ENCODE results near the gene SUCLG2. TPM values are rescaled to one million over a fixed set of nuclear protein-coding genes. Genes with fewer than 3 reads are reported as not detected.

Gene SUCLG2
- total and polyA plus RNA-seq, 9 donors: 24.8 to 75.2 (median 40.1) TPM

- WGBS, 3 donors: 91 to 95% (median 94%) methylated on average over 3 of the region's 3 CpGs
- intact Hi-C loops (cut with DNase I): no loop called here
- DNase-seq: no peak
- TF ChIP-seq CTCF (IDR thresholded peaks at IDR 0.05) (no peak), EP300 (IDR thresholded peaks at IDR 0.05) (no peak), POLR2A (IDR thresholded peaks at IDR 0.05) (no peak)
- H3K27ac ChIP-seq: no peak overlapping the region
- no peaks in the 10 kb centered on the region for H3K27me3 ChIP-seq
- no peaks in the 10 kb centered on the region for H3K36me3 ChIP-seq
- H3K4me1 ChIP-seq (ENCODE audit: insufficient read depth): no peaks in the 10 kb centered on the region
- H3K9me3 ChIP-seq: no peaks in the 10 kb centered on the region
- no peak overlapping the region for H3K4me3 ChIP-seq
These were observed 29.8 kb upstream of the SUCLG2 start for GRCh38 chr3:67684211-67684610.

- H3K9me3 ChIP-seq: no peaks in the 10 kb centered on the region
- no peak overlapping the region for H3K27ac ChIP-seq
- H3K36me3 ChIP-seq: no peaks in the 10 kb centered on the region
- H3K4me3 ChIP-seq: no peak overlapping the region
- no peaks in the 10 kb centered on the region for H3K4me1 ChIP-seq (ENCODE audit: insufficient read depth)
- TF ChIP-seq CTCF (IDR thresholded peaks at IDR 0.05) (no peak), POLR2A (IDR thresholded peaks at IDR 0.05) (no peak), EP300 (IDR thresholded peaks at IDR 0.05) (no peak)
- no peak for DNase-seq
- intact Hi-C loops (cut with DNase I): no loop called here
- H3K27me3 ChIP-seq: no peaks in the 10 kb centered on the region
These were observed 29.1 kb upstream of the SUCLG2 start for GRCh38 chr3:67683522-67683921.

- no peaks in the 10 kb centered on the region for H3K36me3 ChIP-seq
- no peak overlapping the region for H3K4me3 ChIP-seq
- DNase-seq: no peak
- no peaks in the 10 kb centered on the region for H3K4me1 ChIP-seq (ENCODE audit: insufficient read depth)
- H3K27me3 ChIP-seq: no peaks in the 10 kb centered on the region
- TF ChIP-seq POLR2A (IDR thresholded peaks at IDR 0.05) (no peak), CTCF (IDR thresholded peaks at IDR 0.05) (no peak), EP300 (IDR thresholded peaks at IDR 0.05) (no peak)
- H3K9me3 ChIP-seq: no peaks in the 10 kb centered on the region
- no peak overlapping the region for H3K27ac ChIP-seq
- intact Hi-C loops (cut with DNase I): no loop called here
These were observed 24.3 kb upstream of the SUCLG2 start for GRCh38 chr3:67678665-67679064.

- H3K4me1 ChIP-seq (ENCODE audit: insufficient read depth): no peaks in the 10 kb centered on the region
- no peaks in the 10 kb centered on the region for H3K9me3 ChIP-seq
- no peaks in the 10 kb centered on the region for H3K36me3 ChIP-seq
- intact Hi-C loops (cut with DNase I): no loop called here
- 83 to 87% (median 85%) methylated on average over 4 of the region's 4 CpGs for WGBS, 3 donors
- H3K27me3 ChIP-seq: no peaks in the 10 kb centered on the region
- DNase-seq: no peak
- no peak overlapping the region for H3K27ac ChIP-seq
- TF ChIP-seq POLR2A (IDR thresholded peaks at IDR 0.05) (no peak), CTCF (IDR thresholded peaks at IDR 0.05) (no peak), EP300 (IDR thresholded peaks at IDR 0.05) (no peak)
- H3K4me3 ChIP-seq: no peak overlapping the region
These were observed 19.6 kb upstream of the SUCLG2 start for GRCh38 chr3:67674055-67674454.

- no peak for DNase-seq
- no peaks in the 10 kb centered on the region for H3K4me1 ChIP-seq (ENCODE audit: insufficient read depth)
- H3K4me3 ChIP-seq: no peak overlapping the region
- TF ChIP-seq POLR2A (IDR thresholded peaks at IDR 0.05) (no peak), CTCF (IDR thresholded peaks at IDR 0.05) (no peak), EP300 (IDR thresholded peaks at IDR 0.05) (no peak)
- H3K27ac ChIP-seq: no peak overlapping the region
- H3K9me3 ChIP-seq: no peaks in the 10 kb centered on the region
- intact Hi-C loops (cut with DNase I): no loop called here
- no peaks in the 10 kb centered on the region for H3K36me3 ChIP-seq
- WGBS, 3 donors: 94 to 95% (median 94%) methylated on average over 3 of the region's 3 CpGs
- H3K27me3 ChIP-seq: no peaks in the 10 kb centered on the region
These were observed 8.3 kb upstream of the SUCLG2 start for GRCh38 chr3:67662733-67663132.
